ENCODE measurements around the gene SMAD3. TPM values are rescaled to one million over a fixed set of nuclear protein-coding genes. Genes with fewer than 3 reads are reported as not detected.

The SMAD3 gene
- total RNA-seq, 4 donors from 2014 or later: 25.3 to 54.2 (median 40.0) TPM

- no peak for TF ChIP-seq CTCF (IDR thresholded peaks at IDR 0.05; ENCODE audit: low read depth)
Measured at GRCh38 chr15:67168694-67169093, 103.3 kb downstream of the SMAD3 start.

- no peak for TF ChIP-seq CTCF (IDR thresholded peaks at IDR 0.05; ENCODE audit: low read depth)
Measured at GRCh38 chr15:67170143-67170925, 104.9 kb downstream of the SMAD3 start.

GRCh38 chr15:67171471-67171870 lies 106.1 kb downstream of the SMAD3 start:
- no peak for TF ChIP-seq CTCF (IDR thresholded peaks at IDR 0.05; ENCODE audit: low read depth)

GRCh38 chr15:67172172-67172571 lies 106.8 kb downstream of the SMAD3 start:
- no peak for TF ChIP-seq CTCF (IDR thresholded peaks at IDR 0.05; ENCODE audit: low read depth)

- TF ChIP-seq CTCF (IDR thresholded peaks at IDR 0.05; ENCODE audit: low read depth): no peak
Measured at GRCh38 chr15:67173005-67173404, 107.6 kb downstream of the SMAD3 start.

- no peak for TF ChIP-seq CTCF (IDR thresholded peaks at IDR 0.05; ENCODE audit: low read depth)
Measured at GRCh38 chr15:67173786-67174185, 108.4 kb downstream of the SMAD3 start.

GRCh38 chr15:67174446-67174845 lies 109.0 kb downstream of the SMAD3 start:
- TF ChIP-seq CTCF (IDR thresholded peaks at IDR 0.05; ENCODE audit: low read depth): no peak

Measured in subcutaneous adipose tissue (tissue), 4 donors.